Dermis blood vessel endothelial cell (primary cell): ENCODE results near the gene TRABD2B. TPM values are rescaled to one million over a fixed set of nuclear protein-coding genes. Genes with fewer than 3 reads are reported as not detected.

Experiments
- DNase-seq: peaks from one replicate; pipeline ENCODE4 v3.0.0; 2010
- total RNA-seq: library from RNA; depleted of rRNA; stranded (reverse); fragments of >200 nt; gene quantifications from 2 replicates; pipeline ENCODE4 v1.2.3, GENCODE V29; 2014

TRABD2B gene
- total RNA-seq, 1 donor from 2014 or later = not detected

DNA sequence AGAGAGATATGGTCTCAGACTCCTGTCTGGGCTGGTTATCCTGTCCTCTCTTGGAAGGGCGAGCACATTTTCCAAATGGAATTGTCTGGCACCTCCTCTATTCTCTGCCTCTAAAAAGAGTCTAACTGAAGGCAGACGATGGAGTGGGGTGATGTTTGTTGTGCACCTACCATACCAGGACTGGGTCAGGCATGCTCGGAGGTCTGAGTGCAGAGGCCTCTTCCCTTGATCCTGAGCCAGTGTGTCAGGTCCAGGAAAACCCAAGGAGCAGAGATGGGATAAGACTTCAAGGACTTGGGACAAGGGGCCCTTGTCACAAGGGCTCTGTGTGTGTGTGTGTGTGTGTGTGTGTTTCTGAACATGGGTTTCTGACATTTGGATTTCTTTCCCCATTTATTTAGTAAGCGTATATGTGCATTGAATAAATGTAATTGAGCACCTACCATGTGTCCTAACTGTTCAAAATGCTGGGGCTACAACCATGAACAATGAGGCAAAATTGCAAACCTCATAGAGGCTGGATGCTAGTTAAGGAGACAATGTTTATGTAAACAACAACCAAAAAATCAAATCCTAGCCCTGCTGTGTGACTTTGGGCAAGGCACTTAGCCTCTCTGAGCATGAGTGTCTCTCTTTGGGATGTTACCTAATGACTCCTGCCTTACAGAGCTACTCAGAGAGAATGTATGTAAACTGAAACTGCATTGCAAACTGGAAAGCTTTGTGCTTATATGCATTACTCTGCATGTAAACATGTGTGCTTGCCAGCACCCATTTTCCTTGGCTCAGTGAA is 283.0 kb downstream of the TRABD2B start:
- no peak for DNase-seq

DNA sequence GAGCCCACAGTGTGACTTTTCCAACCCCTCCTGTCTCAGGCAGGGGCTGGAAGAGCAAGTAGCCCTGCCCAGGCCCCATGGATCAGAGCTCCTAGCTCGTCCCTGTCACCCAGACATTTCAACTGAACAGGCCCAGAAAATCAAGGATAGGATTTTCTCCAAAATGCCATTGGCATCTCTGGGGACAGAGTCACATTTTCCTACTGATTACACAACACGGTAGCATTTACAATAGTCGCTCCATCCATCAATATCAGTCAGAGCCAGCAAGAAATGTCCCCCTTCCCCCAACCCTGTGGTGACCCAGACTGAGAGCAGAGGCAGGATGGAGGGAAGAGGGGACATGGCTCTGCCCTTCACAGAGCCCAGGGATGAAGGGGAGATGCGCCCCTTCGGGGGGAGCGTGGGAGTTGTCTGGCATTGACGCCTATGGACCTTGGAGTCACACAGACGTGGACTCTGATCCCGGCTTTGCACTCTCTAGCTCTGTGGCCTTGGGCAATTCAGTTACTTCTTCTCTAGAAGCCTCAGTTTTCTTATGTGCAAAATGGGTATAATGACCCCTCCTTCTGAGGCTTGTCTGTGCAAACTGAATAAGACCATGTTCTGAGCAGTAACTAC is 283.7 kb downstream of the TRABD2B start:
- DNase-seq = no peak

DNA sequence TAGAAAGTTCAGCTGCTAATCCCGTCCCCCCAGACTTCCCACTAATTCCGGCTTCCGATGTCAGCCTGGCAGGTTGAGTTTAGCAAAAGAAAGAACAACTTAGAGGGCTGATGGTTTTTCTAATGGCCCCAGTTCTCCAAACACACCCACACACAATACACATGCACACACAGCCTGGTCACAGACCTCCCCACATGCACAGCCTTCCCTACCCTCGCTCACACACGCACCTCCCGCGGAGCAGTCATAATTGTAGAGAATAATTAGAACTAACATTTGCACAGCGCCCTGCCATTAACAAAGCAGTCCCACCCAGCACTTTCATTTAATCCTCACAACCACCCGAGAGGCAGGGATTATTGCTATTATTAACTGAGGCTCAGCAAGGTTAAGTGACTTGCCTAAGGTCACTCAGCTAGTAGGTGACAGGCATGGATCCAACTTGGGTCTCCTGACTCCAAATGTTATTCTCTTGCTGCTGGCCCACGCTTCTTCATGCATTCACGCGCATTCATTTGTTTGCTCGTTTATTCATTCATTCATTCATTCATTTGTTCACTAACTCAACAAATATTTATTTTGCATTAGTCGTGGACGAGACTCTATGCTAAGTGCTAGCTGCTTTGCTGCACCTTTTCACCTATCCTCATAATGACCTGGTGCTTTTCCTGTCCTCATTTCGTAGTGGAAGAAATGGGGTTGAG is 284.4 kb downstream of the TRABD2B start:
- no peak for DNase-seq

DNA sequence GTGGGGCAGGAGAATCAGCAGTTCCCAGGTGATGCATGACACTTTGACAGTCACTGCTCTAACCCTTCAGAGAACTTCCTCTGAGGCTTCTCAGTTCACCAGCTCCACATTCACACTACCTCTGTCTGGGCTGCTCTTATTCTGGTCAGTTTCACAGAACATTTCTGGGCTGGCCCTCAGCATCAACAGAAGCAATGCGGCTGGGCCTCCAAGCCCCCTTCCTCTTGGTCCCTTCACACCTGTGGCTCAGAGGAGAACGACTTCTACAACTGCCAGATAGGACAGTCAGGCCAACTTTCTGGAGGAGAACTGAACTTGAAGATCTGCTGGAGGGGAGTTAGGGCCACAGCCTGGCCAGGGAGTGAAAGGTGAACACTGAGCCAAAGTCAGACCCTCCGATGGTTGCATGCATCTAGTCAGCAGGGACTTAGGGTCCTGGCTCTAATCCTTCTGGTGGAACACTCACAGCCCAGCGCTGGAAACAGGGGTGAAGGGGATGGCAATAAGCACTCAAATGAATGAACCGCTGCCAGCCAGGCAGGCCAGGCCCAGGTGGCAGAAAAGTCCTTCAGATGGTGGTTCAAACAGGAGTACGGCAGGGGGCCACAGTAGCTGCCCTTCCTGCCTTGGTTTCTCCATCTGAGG is 285.2 kb downstream of the TRABD2B start:
- no peak for DNase-seq

DNA sequence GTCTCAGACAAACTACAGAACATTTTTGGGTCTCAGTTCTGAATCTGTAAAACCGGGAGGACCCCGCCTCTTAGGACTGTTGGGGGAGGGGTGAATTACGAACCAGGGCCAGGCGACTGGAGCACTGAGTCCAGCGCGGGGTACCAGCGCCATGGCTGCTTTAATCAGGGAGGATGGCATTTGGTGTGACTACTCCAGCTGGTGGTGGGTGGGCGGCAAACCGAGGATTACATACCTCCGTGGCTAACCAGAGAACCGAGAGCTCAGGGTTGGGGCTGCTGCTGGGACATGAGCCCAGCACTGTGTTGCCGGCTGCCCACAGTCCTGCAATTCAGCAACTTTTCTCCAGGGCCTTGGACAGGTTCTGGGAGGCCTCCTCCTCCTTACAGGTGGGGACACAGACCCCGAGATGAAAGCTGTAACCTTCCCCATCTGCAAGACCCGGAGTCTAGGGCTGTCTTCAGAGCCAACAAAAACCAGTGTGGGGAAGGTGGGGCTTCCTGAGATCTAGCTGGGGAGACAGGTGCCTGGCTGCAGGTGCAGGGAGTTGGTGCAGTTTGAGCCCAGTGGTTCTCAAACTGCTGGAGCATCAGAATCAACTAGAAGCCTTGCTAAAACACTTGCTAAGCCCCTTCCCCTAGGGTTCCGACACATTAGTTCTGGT is 285.9 kb downstream of the TRABD2B start:
- DNase-seq = no peak

Other genes starting within 250 kb of the TRABD2B start
- 0.05 TPM in 1 of 2 replicates, not detected in the other for gene SLC5A9, start 225.3 kb upstream of the TRABD2B start, total RNA-seq